Hepatocyte (in vitro differentiated cells): ENCODE measurements around the gene FRA10AC1.
"Not testable (repeated sequence)": the region's sequence is repeated elsewhere in the genome, so short reads cannot be mapped to it uniquely, and the experiment has no call there.

Experiments
- CTCF ChIP-seq: fragments of 200-600 bp; sonication (generic); IDR thresholded peaks from 2 replicates; pipeline ENCODE4 v1.5.1; 2016; ENCODE audit warnings: antibody characterized with exemption, mild to moderate bottlenecking; ENCODE audit not compliant: poor library complexity
- EZH2 ChIP-seq: fragments of 200-600 bp; sonication (generic); IDR thresholded peaks from 2 replicates; pipeline ENCODE4 v1.6.1; 2016; ENCODE audit warnings: antibody characterized with exemption, mild to moderate bottlenecking, borderline replicate concordance

- not testable (repeated sequence) for TF ChIP-seq CTCF, EZH2
Observed at GRCh38 chr10:93696582-93696981, 5.8 kb downstream of the FRA10AC1 start.
